Measurements from ENCODE around the gene FAM177A1. TPM values are rescaled to one million over a fixed set of nuclear protein-coding genes. Genes with fewer than 3 reads are reported as not detected.
"Not testable (repeated sequence)": the region's sequence is repeated elsewhere in the genome, so short reads cannot be mapped to it uniquely, and the experiment has no call there.

The FAM177A1 gene
- total and polyA plus RNA-seq, 2 donors (not counting 3 experiments of a cell fraction or from before 2014, with no cell fraction given): 19.9 to 64.1 TPM

DNA sequence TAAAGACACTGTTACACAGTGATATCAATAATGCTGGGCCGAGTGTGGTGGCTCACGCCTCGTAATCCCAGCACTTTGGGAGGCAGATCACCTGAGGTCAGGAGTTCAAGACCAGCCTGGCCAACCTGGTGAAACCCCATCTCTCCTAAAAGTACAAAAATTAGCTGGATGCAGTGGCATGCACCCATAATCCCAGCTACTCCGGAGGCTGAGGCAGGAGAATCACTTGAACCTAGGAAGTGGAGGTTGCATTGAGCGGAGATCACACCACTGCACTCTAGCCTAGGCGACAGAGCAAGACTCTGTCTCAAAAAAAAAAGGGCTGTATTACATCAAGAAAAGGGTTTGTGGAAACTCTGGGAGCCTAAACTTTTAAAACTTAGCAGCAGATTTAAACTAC lies 48.6 kb downstream of the FAM177A1 start:
- H2AFZ ChIP-seq (ENCODE audit: low read depth, low read length); BruUV-seq (replicated peaks); H4K20me1 ChIP-seq (replicated peaks; ENCODE audit: control insufficient read depth, extremely low read depth, insufficient read depth, low read length); FAIRE-seq; H3K9me3 ChIP-seq (replicated peaks; ENCODE audit: control insufficient read depth, insufficient read depth, low read length); dilution Hi-C loops (cut with MboI; ENCODE audit: extremely low pct_ligation_motif_present, low sequenced_read_pairs); DNase-seq (ENCODE audit: low read depth, low spot score); H3K27ac ChIP-seq (ENCODE audit: insufficient read depth, low read depth, low read length); H3K4me2 ChIP-seq (ENCODE audit: insufficient read depth, low read length); H3K79me2 ChIP-seq (ENCODE audit: control insufficient read depth, insufficient read depth, low read length); H3K4me3 ChIP-seq (replicated peaks in 1 of 3; ENCODE audit: insufficient read depth in 1 of 3, low read depth in 1 of 3, low read length in 3 of 3); H3K9me1 ChIP-seq (replicated peaks; ENCODE audit: control insufficient read depth, extremely low read depth, insufficient read depth, low read length); POLR2A ChIA-PET; H3K9ac ChIP-seq (replicated peaks; ENCODE audit: extremely low read depth, insufficient read depth, low read length); H3K27me3 ChIP-seq (ENCODE audit: control insufficient read depth in 2 of 2, insufficient read depth in 2 of 2, low read length in 2 of 2); intact Hi-C loops (cut with micrococcal nuclease); H3K4me1 ChIP-seq (ENCODE audit: control insufficient read depth, extremely low read depth, insufficient read depth, low read length): not testable (repeated sequence)
- H3K36me3 ChIP-seq (ENCODE audit: control insufficient read depth in 2 of 2, extremely low read depth in 1 of 2, insufficient read depth in 2 of 2, low read length in 2 of 2): peaks cover 0 to 12% of the 10 kb centered on the region in 2 experiments
- CTCF ChIA-PET: interaction anchor here (1.1 to 1.9 kb wide), 2 partner anchors 13 to 327 kb away, joined by 3 to 4 read pairs; no protein-coding TSS in a partner anchor

DNA sequence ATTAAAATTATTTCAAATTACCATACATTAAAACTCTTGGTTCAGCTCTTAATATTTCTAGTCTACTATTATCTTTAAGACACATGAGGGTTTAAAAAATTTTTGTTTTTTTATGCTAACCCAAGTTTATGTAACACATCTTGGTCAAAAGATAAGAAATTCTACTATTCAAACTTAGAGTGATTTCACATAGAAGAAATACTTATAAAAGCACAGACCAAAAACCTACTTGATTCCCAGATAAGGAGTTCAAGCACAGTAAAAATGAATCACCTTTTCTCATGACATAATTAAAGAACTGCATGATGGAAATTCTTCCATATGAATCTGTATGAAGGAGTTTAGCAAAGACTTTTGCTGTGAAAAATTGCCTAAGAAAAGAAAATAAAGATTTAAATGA lies 61.8 kb downstream of the FAM177A1 start:
- DNase-seq (ENCODE audit: low read depth, low spot score): no peak
- Histone ChIP-seq H3K9ac (replicated peaks; ENCODE audit: extremely low read depth, insufficient read depth, low read length) (no peak overlapping the region), H3K9me3 (replicated peaks; ENCODE audit: control insufficient read depth, insufficient read depth, low read length) (no peaks in the 10 kb centered on the region), H3K4me1 (ENCODE audit: control insufficient read depth, extremely low read depth, insufficient read depth, low read length) (no peaks in the 10 kb centered on the region), H3K27ac (ENCODE audit: insufficient read depth, low read depth, low read length) (no peak overlapping the region), H3K4me3 (replicated peaks in 1 of 3; ENCODE audit: insufficient read depth in 1 of 3, low read depth in 1 of 3, low read length in 3 of 3) (no peak overlapping the region), H3K4me2 (ENCODE audit: insufficient read depth, low read length) (no peak overlapping the region), H2AFZ (ENCODE audit: low read depth, low read length) (no peak overlapping the region), H3K9me1 (replicated peaks; ENCODE audit: control insufficient read depth, extremely low read depth, insufficient read depth, low read length) (no peaks in the 10 kb centered on the region), H4K20me1 (replicated peaks; ENCODE audit: control insufficient read depth, extremely low read depth, insufficient read depth, low read length) (no peaks in the 10 kb centered on the region), H3K36me3 (ENCODE audit: control insufficient read depth in 2 of 2, extremely low read depth in 1 of 2, insufficient read depth in 2 of 2, low read length in 2 of 2) (peaks cover 9 to 16% of the 10 kb centered on the region in 2 experiments), H3K79me2 (ENCODE audit: control insufficient read depth, insufficient read depth, low read length) (no peaks in the 10 kb centered on the region), H3K27me3 (ENCODE audit: control insufficient read depth in 2 of 2, insufficient read depth in 2 of 2, low read length in 2 of 2) (no peaks in the 10 kb centered on the region)
- no peak for FAIRE-seq
- TF ChIP-seq MYC (IDR thresholded peaks at IDR 0.05; ENCODE audit: low read depth, low read length): no peak
- no peak for TF ChIP-seq POLR2AphosphoS5 (IDR thresholded peaks at IDR 0.05; ENCODE audit: insufficient read depth, low read depth, low read length)
- no peak for TF ChIP-seq EZH2 (IDR thresholded peaks at IDR 0.05; ENCODE audit: borderline replicate concordance, low read depth, low read length, severe bottlenecking)
- TF ChIP-seq FOS (IDR thresholded peaks at IDR 0.05; ENCODE audit: borderline replicate concordance, insufficient read depth, low read length): no peak
- TF ChIP-seq GATA2 (IDR thresholded peaks at IDR 0.05; ENCODE audit: insufficient read depth, insufficient read length, low read depth, low read length): no peak
- TF ChIP-seq, protein P1, sequence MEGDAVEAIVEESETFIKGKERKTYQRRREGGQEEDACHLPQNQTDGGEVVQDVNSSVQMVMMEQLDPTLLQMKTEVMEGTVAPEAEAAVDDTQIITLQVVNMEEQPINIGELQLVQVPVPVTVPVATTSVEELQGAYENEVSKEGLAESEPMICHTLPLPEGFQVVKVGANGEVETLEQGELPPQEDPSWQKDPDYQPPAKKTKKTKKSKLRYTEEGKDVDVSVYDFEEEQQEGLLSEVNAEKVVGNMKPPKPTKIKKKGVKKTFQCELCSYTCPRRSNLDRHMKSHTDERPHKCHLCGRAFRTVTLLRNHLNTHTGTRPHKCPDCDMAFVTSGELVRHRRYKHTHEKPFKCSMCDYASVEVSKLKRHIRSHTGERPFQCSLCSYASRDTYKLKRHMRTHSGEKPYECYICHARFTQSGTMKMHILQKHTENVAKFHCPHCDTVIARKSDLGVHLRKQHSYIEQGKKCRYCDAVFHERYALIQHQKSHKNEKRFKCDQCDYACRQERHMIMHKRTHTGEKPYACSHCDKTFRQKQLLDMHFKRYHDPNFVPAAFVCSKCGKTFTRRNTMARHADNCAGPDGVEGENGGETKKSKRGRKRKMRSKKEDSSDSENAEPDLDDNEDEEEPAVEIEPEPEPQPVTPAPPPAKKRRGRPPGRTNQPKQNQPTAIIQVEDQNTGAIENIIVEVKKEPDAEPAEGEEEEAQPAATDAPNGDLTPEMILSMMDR (IDR thresholded peaks at IDR 0.05; ENCODE audit: extremely low read depth in 1 of 2, insufficient read depth in 1 of 2, low read depth in 1 of 2, low read length in 2 of 2): no peak
- TF ChIP-seq POLR2A (IDR thresholded peaks at IDR 0.05; ENCODE audit: low read depth, low read length): no peak
- no peak for TF ChIP-seq JUN (IDR thresholded peaks at IDR 0.05; ENCODE audit: borderline replicate concordance, insufficient read depth, insufficient read length, low read depth)
- TF ChIP-seq MAX (IDR thresholded peaks at IDR 0.05; ENCODE audit: insufficient read depth, insufficient read length): no peak
- dilution Hi-C loops (cut with MboI; ENCODE audit: extremely low pct_ligation_motif_present, low sequenced_read_pairs) (no loop called here), intact Hi-C loops (cut with micrococcal nuclease) (no loop called here)
- ChIA-PET POLR2A (no interaction called here), CTCF (interaction anchor here (0.9 to 1.1 kb wide), 3 partner anchors 10 to 122 kb away, joined by 3 to 4 read pairs (median 4); no protein-coding TSS in a partner anchor)
- no TSS peak for BruUV-seq (replicated peaks)

Data from endothelial cell of umbilical vein (primary cell).